Activated naive CD8-positive, alpha-beta T cell (primary cell): Measurements from ENCODE around the gene IQGAP2.

Experiments used
- H3K27ac Mint-ChIP-seq: one replicate; pipeline ENCODE4 v1.8.0; 2021; ENCODE audit warnings: mixed read lengths
- H3K27me3 Mint-ChIP-seq: one replicate; pipeline ENCODE4 v1.8.0; 2021; ENCODE audit warnings: mixed read lengths
- H3K36me3 Mint-ChIP-seq: one replicate; pipeline ENCODE4 v1.8.0; 2021; ENCODE audit warnings: mixed read lengths
- H3K4me1 Mint-ChIP-seq: one replicate; pipeline ENCODE4 v1.8.0; 2021; ENCODE audit warnings: low read depth, mixed read lengths
- H3K4me3 Mint-ChIP-seq: one replicate; pipeline ENCODE4 v1.8.0; 2021; ENCODE audit warnings: mild to moderate bottlenecking, mixed read lengths
- H3K9me3 Mint-ChIP-seq: one replicate; pipeline ENCODE4 v1.8.0; 2021; ENCODE audit warnings: low read depth, mixed read lengths

The IQGAP2 gene

DNA sequence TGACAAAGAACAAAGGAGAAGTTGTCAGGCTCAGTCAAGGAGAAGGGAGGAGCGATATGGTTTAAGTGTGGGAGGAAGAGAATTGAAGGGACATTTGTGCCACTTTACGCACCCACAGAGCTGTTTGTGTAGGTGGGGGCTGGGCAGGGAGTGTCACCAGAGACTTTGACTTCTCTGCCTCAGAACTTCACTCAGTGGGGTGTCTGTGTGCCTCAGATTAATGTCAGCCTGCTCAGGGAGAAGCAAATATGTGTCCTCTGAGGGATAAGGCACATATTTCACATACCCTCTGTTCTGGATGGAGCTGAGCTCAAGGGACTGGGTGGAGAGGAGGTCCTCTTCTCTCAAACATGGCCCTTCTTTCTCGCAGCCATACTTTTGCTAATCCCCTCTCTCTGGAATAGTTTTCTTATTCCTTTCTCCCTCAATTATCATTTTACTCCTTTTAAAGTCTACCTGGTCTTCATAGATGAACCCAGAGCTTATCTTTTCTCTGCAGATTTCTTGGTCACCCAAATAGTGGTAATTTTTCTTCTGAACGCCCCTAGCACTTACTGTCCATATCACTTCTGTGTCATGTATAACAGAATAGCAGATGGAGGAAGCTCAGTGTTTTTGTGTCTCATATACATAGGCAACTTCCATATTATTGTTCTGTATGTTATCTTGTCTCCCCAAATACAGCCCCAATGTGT lies 77.0 kb downstream of the IQGAP2 start:
- H3K36me3 Mint-ChIP-seq, result peaks cover 10% of the 10 kb centered on the region
- H3K4me1 Mint-ChIP-seq, result peaks cover 58% of the 10 kb centered on the region
- no peak overlapping the region for H3K4me3 Mint-ChIP-seq
- no peaks in the 10 kb centered on the region for H3K9me3 Mint-ChIP-seq
- H3K27ac Mint-ChIP-seq, result no peak overlapping the region
- H3K27me3 Mint-ChIP-seq, result no peaks in the 10 kb centered on the region

DNA sequence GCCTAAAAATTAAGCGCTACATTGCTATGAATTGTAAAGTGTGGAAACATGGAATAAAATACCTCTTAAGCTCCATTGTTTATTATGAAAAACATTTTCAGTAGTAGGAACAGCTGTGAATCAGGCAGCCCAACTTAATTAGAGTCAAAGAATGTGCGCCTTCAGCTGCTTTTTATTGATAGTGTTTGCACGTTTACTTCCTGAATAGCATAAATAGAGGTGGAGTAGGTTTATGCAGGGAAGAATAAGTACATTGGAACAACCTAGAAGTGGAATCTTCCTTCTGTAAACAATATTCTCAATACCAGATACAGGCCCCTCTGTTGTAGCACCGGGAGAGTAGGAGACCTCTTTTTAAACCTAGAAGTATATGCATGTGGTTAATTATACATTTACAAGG lies 79.9 kb downstream of the IQGAP2 start:
- no peaks in the 10 kb centered on the region for H3K9me3 Mint-ChIP-seq
- no peak overlapping the region for H3K27ac Mint-ChIP-seq
- H3K4me1 Mint-ChIP-seq, result peaks cover 47% of the 10 kb centered on the region
- peaks cover 7% of the 10 kb centered on the region for H3K36me3 Mint-ChIP-seq
- no peaks in the 10 kb centered on the region for H3K27me3 Mint-ChIP-seq
- H3K4me3 Mint-ChIP-seq, result no peak overlapping the region

DNA sequence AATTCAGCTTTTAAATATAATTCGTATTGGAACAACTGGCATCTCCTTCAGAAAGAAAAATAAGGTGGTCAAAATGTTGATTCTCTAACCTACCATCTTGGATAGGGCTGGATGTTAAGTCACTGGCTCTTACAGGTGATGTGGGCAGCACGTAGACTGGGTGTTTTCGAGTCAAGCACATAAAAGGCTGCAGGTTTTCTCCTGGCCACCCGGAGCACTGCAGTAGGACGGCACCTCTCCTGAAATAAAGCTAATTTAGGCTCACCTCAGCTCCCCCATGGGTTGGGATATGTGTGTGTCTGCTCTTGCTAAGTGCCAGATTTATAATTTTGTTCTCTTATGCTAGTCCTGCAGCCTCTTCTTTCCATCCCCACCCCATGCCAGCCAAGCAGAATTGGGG lies 80.3 kb downstream of the IQGAP2 start:
- Mint-ChIP-seq H3K36me3 (peaks cover 7% of the 10 kb centered on the region), H3K4me3 (no peak overlapping the region), H3K27me3 (no peaks in the 10 kb centered on the region), H3K27ac (no peak overlapping the region), H3K4me1 (peaks cover 48% of the 10 kb centered on the region), H3K9me3 (no peaks in the 10 kb centered on the region)

DNA sequence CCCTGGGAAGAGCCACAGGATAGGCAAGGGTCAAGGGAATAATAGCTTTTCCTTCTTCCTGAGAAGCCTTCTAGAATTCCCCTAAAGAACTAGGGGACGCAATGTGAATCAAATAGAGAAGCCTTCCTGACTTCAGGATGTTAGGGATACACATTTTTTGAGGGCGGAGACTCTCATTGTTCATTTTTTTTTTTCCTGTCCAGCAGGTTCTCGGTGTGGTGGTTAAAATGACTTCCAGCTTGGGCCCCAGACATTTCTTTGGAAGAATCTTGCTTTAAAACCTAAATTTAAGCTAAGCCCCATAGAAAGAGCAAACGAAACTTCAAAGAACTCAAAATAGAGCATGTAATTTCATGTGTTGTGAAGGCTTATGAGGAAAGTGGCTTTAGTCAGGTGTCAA lies 80.8 kb downstream of the IQGAP2 start:
- Mint-ChIP-seq H3K27me3 (no peaks in the 10 kb centered on the region), H3K27ac (no peak overlapping the region), H3K9me3 (no peaks in the 10 kb centered on the region), H3K4me3 (no peak overlapping the region), H3K4me1 (peaks cover 44% of the 10 kb centered on the region), H3K36me3 (peaks cover 6% of the 10 kb centered on the region)

DNA sequence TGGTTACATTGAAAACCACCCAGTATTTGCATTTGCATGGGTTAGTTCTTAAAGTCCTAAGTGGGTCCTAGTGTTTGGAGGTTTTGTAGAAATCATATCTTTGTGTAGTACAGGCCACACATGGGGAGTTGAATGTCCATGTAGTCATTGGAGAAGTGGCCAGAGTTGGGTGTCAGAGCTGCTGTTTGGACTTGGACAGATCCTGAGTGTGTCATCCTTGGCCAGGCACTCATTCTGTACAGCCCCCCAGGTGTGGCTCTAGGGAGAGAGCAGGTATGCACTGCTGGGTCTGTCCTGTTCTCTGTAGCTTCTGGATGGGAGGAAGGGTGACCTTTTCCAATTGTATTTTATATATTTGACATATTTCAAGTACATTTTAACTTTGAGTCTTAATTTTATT lies 82.4 kb downstream of the IQGAP2 start:
- Mint-ChIP-seq H3K9me3 (no peaks in the 10 kb centered on the region), H3K27me3 (no peaks in the 10 kb centered on the region), H3K27ac (peak overlapping the region; percentile 22), H3K36me3 (peaks cover 6% of the 10 kb centered on the region), H3K4me1 (peaks cover 37% of the 10 kb centered on the region), H3K4me3 (no peak overlapping the region)

DNA sequence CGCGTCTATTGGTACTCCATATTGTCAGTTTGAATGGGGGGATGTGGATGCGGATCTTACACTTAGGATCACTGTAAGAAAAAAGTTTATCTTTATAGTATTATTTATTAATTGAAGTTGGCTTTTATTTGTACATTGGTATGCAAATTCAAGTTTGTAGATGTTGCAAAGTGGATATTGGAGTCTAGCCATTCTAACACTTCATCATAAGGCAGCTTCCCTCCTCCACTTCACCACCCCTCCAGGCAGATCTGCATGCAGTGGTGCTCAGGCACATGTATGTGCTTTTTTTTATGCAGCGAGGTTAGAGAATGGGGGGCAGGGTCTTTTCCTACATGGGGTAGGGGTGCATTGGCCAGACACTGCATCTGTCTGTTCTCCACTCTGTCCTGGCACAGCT lies 84.3 kb downstream of the IQGAP2 start:
- Mint-ChIP-seq H3K4me1 (peaks cover 40% of the 10 kb centered on the region), H3K27ac (no peak overlapping the region), H3K27me3 (no peaks in the 10 kb centered on the region), H3K36me3 (peaks cover 6% of the 10 kb centered on the region), H3K9me3 (no peaks in the 10 kb centered on the region), H3K4me3 (no peak overlapping the region)

DNA sequence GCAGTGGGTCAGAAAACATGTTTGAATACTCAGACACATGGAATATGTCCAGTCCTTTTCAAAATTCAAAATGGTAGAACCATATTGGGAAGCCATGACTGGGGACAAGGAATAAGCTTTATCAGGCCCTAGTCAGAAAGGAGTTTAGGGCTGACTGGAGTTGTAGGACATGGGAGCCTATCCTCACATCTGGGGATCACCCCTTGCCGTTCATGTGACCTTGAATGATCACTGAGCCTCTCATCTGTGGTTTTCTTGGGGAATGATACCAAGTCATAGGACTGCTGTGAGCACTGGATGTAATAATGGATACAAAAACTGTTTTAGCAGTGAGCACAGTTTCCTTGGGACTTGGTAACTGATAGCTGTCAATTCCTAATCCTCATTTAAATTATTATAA lies 84.7 kb downstream of the IQGAP2 start:
- H3K36me3 Mint-ChIP-seq, result peaks cover 6% of the 10 kb centered on the region
- no peak overlapping the region for H3K27ac Mint-ChIP-seq
- peaks cover 40% of the 10 kb centered on the region for H3K4me1 Mint-ChIP-seq
- no peaks in the 10 kb centered on the region for H3K9me3 Mint-ChIP-seq
- H3K27me3 Mint-ChIP-seq, result no peaks in the 10 kb centered on the region
- no peak overlapping the region for H3K4me3 Mint-ChIP-seq

DNA sequence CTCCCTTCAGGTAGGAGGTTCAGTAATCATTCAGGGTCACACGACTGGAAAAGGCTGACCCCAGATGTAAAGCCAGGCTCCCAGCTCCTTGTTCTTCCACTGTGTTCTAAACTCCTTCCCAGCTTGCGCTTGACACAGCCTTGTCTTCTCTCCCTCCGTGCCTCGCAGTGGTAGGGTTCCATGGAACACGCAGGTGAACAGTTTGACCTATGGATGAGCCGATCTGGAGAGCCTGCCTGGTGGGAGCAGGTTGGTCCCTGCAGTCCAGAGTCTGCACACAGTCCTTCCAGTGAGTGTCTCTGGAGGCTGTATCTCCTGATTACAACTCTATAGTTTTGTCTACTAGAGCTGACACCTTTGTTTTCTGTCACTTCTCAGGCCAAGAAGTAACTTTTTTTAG lies 85.9 kb downstream of the IQGAP2 start:
- peaks cover 6% of the 10 kb centered on the region for H3K36me3 Mint-ChIP-seq
- H3K4me3 Mint-ChIP-seq, result no peak overlapping the region
- H3K9me3 Mint-ChIP-seq, result no peaks in the 10 kb centered on the region
- peaks cover 31% of the 10 kb centered on the region for H3K4me1 Mint-ChIP-seq
- no peak overlapping the region for H3K27ac Mint-ChIP-seq
- no peaks in the 10 kb centered on the region for H3K27me3 Mint-ChIP-seq

DNA sequence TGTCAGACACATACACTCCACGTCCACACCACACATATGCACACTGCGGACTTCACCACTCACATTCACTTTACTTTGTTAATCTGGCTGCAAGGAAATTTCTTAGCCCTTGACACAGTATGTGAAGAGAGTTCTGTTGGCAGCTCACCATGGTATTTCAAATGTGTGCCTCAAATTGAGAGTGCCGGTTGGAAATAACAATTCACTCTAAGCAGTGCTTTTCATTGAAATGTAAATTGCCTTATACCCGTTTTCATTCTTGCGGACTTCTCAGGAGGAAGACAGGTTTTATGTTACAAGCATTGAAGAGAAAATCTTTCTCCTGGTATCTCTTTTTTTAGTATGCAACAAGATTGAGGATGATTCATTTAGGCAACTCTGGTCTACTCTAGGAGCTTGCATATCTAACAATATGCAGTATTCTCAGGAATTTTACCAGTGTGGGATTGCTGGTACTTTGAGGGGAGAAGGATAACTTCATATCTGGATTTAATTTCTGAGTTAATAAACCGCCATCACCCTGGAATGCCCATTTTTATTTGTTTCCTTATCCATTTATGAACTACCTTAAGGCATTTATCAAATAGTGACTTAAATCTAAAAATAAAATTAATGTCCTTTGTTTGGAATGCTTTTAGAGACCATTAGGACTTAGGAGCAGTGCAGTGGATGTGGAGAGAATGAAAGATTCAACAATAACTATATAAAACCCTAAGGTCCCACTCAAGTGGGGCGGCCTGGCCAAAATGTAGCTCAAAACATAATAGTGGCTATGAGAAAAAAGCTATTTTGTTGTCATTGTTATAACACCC lies 87.0 kb downstream of the IQGAP2 start:
- Mint-ChIP-seq H3K9me3 (no peaks in the 10 kb centered on the region), H3K4me3 (no peak overlapping the region), H3K4me1 (peaks cover 25% of the 10 kb centered on the region), H3K36me3 (peaks cover 5% of the 10 kb centered on the region), H3K27ac (peak overlapping the region; percentile 11), H3K27me3 (no peaks in the 10 kb centered on the region)

DNA sequence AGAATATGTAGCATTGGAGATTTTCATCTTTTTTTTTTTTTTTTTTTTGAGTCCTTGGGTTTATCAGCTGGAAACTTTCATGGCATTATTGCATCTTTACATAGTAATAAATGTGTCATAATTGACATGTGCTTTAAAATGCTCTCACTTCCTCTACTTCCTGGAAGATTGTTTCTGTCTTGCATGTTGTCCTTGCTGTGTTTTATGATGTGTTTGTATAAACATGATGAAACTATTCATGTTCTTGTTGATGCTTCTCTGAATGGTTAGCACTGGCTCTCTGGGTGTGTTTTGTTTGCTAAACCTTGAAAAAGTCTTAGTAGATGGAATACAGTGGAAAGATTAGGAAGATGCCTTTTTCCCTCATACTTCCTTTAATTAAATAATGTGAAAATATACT lies 87.9 kb downstream of the IQGAP2 start:
- Mint-ChIP-seq H3K27ac (no peak overlapping the region), H3K4me1 (peaks cover 28% of the 10 kb centered on the region), H3K36me3 (peaks cover 7% of the 10 kb centered on the region)

DNA sequence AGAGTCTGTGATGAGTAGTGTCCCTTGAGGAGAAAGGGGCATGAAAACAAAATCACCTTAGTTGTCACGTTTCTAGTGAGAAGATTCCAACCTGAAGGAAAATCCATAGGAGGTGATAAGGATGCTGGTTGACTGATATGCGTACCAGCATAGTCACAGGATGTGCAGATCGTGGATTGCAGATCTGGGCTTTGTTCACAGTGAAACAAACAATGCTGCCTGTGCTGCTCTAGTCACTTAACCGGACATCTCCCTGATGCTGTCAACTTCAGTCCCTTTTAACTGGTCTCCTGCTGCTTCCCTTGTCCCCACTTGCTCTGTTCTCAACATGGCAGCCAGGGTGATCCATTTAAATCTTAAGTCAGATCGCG lies 89.7 kb downstream of the IQGAP2 start:
- no peaks in the 10 kb centered on the region for H3K27me3 Mint-ChIP-seq
- peaks cover 37% of the 10 kb centered on the region for H3K4me1 Mint-ChIP-seq
- peaks cover 11% of the 10 kb centered on the region for H3K36me3 Mint-ChIP-seq

More for the DNA sequence above, 87.9 kb downstream of the IQGAP2 start:
- H3K27me3 Mint-ChIP-seq, result no peaks in the 10 kb centered on the region
- no peaks in the 10 kb centered on the region for H3K9me3 Mint-ChIP-seq
- H3K4me3 Mint-ChIP-seq, result no peak overlapping the region

DNA sequence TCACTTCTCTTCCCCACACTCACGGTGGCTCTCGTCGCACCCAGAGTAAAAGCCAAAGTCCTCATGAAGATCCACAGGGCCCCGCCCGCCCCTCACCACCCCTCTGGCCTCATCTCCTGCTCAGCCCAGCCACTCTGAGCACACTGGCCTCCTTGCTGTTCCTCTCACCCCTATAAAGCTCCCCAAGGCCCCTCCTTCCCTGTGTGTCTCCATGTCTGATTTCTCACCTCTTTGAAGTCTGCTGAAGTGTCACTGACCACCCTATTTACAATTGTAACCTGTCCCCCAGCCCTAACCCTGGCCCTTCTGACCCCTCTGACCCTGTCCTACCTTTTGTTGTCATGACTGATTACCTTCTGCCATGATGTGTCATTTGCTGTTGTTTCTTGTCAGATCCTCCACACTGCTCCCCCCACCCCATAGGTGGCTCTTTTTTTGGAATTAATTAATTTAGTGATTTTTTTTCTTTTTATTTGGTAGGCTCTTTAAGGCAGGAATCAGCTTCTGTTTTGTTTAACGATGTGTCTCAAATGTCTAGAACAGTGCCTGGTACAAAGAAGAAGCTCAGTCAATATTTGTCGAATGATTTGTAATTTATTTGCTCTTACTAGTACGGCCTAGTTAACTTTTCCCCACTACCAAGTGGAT lies 90.2 kb downstream of the IQGAP2 start:
- Mint-ChIP-seq H3K36me3 (peaks cover 11% of the 10 kb centered on the region), H3K27me3 (no peaks in the 10 kb centered on the region), H3K4me3 (no peak overlapping the region), H3K4me1 (peaks cover 42% of the 10 kb centered on the region), H3K9me3 (no peaks in the 10 kb centered on the region), H3K27ac (no peak overlapping the region)

More for the DNA sequence above, 89.7 kb downstream of the IQGAP2 start:
- H3K4me3 Mint-ChIP-seq, result no peak overlapping the region
- H3K27ac Mint-ChIP-seq, result no peak overlapping the region
- H3K9me3 Mint-ChIP-seq, result no peaks in the 10 kb centered on the region

DNA sequence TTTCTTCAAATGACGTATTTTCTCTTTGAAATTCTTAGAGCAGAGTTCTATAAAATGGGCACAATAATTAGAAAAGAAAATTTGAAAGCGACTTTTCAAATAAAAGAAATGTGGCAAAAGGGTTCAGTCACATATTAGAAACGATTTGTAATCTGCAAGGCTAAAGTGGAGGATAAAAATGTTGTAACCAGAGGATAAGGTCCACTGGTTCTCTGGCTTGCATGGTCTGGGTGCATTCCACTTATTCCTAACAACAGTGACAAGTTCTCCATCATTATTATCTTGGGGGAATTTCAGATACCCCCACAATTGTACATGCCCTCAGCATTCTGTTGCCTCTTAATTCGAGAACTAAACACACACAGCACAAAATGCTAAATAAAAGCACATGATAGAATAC lies 91.1 kb downstream of the IQGAP2 start:
- Mint-ChIP-seq H3K4me1 (peaks cover 47% of the 10 kb centered on the region), H3K27me3 (no peaks in the 10 kb centered on the region), H3K9me3 (no peaks in the 10 kb centered on the region), H3K4me3 (no peak overlapping the region), H3K36me3 (peaks cover 9% of the 10 kb centered on the region), H3K27ac (no peak overlapping the region)

DNA sequence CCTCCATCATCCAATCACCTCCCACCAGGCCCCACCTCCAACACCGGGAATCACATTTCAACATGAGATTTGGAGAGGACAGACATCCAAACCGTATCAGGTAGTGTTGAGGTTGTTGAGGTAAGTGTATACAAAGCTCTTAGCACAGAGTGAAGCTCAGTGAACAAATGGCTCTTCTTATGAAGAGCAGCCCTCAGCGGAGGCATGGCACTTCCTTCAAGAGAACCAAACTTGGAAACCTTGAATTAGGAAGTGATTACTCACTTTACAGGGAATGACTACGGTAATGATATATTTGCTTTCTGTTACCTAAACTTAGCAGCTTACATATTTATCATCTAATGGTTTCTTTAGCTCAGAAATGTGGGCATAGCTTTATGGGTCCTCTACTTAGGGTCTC lies 92.8 kb downstream of the IQGAP2 start:
- Mint-ChIP-seq H3K4me1 (peaks cover 46% of the 10 kb centered on the region), H3K9me3 (no peaks in the 10 kb centered on the region), H3K27ac (no peak overlapping the region), H3K4me3 (no peak overlapping the region), H3K36me3 (peaks cover 6% of the 10 kb centered on the region), H3K27me3 (no peaks in the 10 kb centered on the region)

DNA sequence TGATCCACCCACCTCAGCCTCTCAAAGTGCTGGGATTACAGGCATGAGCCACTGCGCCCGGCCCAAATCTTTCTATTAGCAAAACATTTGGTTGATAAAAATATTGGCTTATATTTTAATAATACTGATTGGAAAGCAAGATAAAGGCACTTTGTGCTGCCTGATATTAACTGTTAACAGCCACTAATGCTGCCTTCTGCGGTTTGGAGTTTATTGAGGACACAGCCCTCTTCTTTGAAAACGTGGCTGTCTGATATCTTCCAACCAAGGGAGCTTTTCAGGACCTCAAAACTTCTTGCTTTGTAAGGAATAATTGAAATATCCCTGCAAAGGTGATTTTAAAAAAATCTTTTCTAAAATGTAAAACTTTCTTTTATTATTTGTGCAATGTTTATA lies 94.0 kb downstream of the IQGAP2 start:
- H3K27ac Mint-ChIP-seq, result no peak overlapping the region
- H3K36me3 Mint-ChIP-seq, result peaks cover 8% of the 10 kb centered on the region
- peaks cover 42% of the 10 kb centered on the region for H3K4me1 Mint-ChIP-seq
- no peaks in the 10 kb centered on the region for H3K9me3 Mint-ChIP-seq
- no peaks in the 10 kb centered on the region for H3K27me3 Mint-ChIP-seq
- H3K4me3 Mint-ChIP-seq, result no peak overlapping the region
